HCT116 (cell line): ENCODE results near the gene CAPZB. TPM values are rescaled to one million over a fixed set of nuclear protein-coding genes. Genes with fewer than 3 reads are reported as not detected.

Experiments used
- ATAC-seq: fragments of 200-7000 bp; cut with Tn5 transposase; 2 replicates; pipeline ENCODE4 v1.9.1; 2020; ENCODE audit warnings: mild to moderate bottlenecking, moderate library complexity
- BruUV-seq: library from RNA; stranded (reverse); fragments of 400-500 nt; replicated peaks from 2 replicates; lab custom pipeline; 2021; lab: Mats Ljungman, UMichigan
- CTCF ChIA-PET: fragments of 300-600 bp; sonication (Branson Sonifier 250); formaldehyde crosslinking; loops from one replicate; lab custom pipeline; 2021; ENCODE audit warnings: antibody characterized with exemption; lab: Charles Lee
- POLR2A ChIA-PET: fragments of 300-600, 350-600 bp; sonication (Branson Sonifier 250); formaldehyde crosslinking; loops from one replicate; lab custom pipeline; 2021; ENCODE audit warnings: antibody characterized with exemption; lab: Charles Lee
- RAD21 ChIA-PET, 2 experiments: fragments of 300-600 bp; sonication (Branson Sonifier 250); formaldehyde crosslinking; loops; one replicate each; lab custom pipeline; 2023; ENCODE audit warnings: low total read pairs in 2 of 2; ENCODE audit not compliant: uncharacterized antibody in 2 of 2, unreplicated experiment in 2 of 2, low non-redundant PET in 1 of 2; lab: Charles Lee
- DNase-seq: peaks from one replicate; pipeline ENCODE4 v3.0.0-alpha.2; 2010; ENCODE audit warnings: low read depth, low spot score
- H2AFZ ChIP-seq: fragments of 200-600 bp; shearing (Covaris generic), sonication (generic); 2 replicates; pipeline ENCODE4 v1.6.1; 2017; ENCODE audit warnings: low read depth, mixed run types, mixed read lengths, antibody characterized with exemption, low read length; ENCODE audit not compliant: poor library complexity, severe bottlenecking
- H3K27ac ChIP-seq: 2 replicates; pipeline ENCODE4 v1.5.1; 2012; ENCODE audit warnings: low read depth, low read length
- H3K27me3 ChIP-seq: fragments of 200-600 bp; sonication (generic); 2 replicates; pipeline ENCODE4 v1.6.1; 2016; ENCODE audit warnings: mixed run types, low read length, mixed read lengths; ENCODE audit not compliant: insufficient read depth
- H3K36me3 ChIP-seq, 2 experiments: fragments of 200-500 bp in 1 of 2; fragments of 200-600 bp in 1 of 2; sonication (Bioruptor generic) in 1 of 2; sonication (generic) in 1 of 2; 2 replicates each; pipeline versions ENCODE4 v1.5.1 to v1.6.1; 2014 to 2016; ENCODE audit warnings: low read length in 2 of 2, inconsistent platforms in 1 of 2, mixed read lengths in 1 of 2, mixed run types in 1 of 2; ENCODE audit not compliant: insufficient read depth in 2 of 2, control insufficient read depth in 1 of 2
- H3K4me1 ChIP-seq, 2 experiments: fragments of 200-600 bp in 1 of 2; sonication (generic) in 1 of 2; 2 replicates each; pipeline versions ENCODE4 v1.5.1 to v1.6.1; 2012 to 2017; ENCODE audit warnings: low read length in 2 of 2, inconsistent platforms in 1 of 2, mild to moderate bottlenecking in 1 of 2, mixed read lengths in 1 of 2, mixed run types in 1 of 2, moderate library complexity in 1 of 2; ENCODE audit not compliant: insufficient read depth in 2 of 2, control insufficient read depth in 1 of 2
- H3K4me2 ChIP-seq: fragments of 200-600 bp; sonication (generic); 2 replicates; pipeline ENCODE4 v1.6.1; 2017; ENCODE audit warnings: mixed run types, low read length, mixed read lengths
- H3K4me3 ChIP-seq, 2 experiments: fragments of 200-600 bp in 1 of 2; sonication (generic) in 1 of 2; replicated peaks in 1 of 2; 2 replicates each; pipeline ENCODE4 v1.5.1; 2011 to 2016; ENCODE audit warnings: low read length in 2 of 2, control low read depth in 1 of 2, low read depth in 1 of 2, mild to moderate bottlenecking in 1 of 2, mixed read lengths in 1 of 2, mixed run types in 1 of 2
- H3K79me2 ChIP-seq: fragments of 200-600 bp; sonication (generic); 2 replicates; pipeline ENCODE4 v1.6.1; 2017; ENCODE audit warnings: mild to moderate bottlenecking, mixed run types, low read length, moderate library complexity, mixed read lengths; ENCODE audit not compliant: insufficient read depth
- H3K9ac ChIP-seq: fragments of 200-600 bp; sonication (generic); 2 replicates; pipeline ENCODE4 v1.6.1; 2016; ENCODE audit warnings: low read length, mixed read lengths
- H3K9me2 ChIP-seq: fragments of 200-600 bp; sonication (generic), shearing (Covaris generic); 2 replicates; pipeline ENCODE4 v1.6.1; 2017; ENCODE audit warnings: mixed run types, mild to moderate bottlenecking, moderate library complexity; ENCODE audit not compliant: insufficient read depth
- H3K9me3 ChIP-seq, 2 experiments: fragments of 200-500 bp in 1 of 2; fragments of 200-600 bp in 1 of 2; sonication (Bioruptor generic) in 1 of 2; sonication (generic) in 1 of 2; 2 replicates each; pipeline ENCODE4 v1.6.1; 2014 to 2017; ENCODE audit warnings: low read length in 2 of 2, mixed read lengths in 2 of 2, inconsistent platforms in 1 of 2, low read depth in 1 of 2, mild to moderate bottlenecking in 1 of 2, mixed run types in 1 of 2, moderate library complexity in 1 of 2; ENCODE audit not compliant: control insufficient read depth in 1 of 2, insufficient read depth in 1 of 2
- H4K20me1 ChIP-seq: fragments of 200-600 bp; sonication (generic), shearing (Covaris generic); 2 replicates; pipeline ENCODE4 v1.6.1; 2017; ENCODE audit warnings: mixed run types, mild to moderate bottlenecking, moderate library complexity; ENCODE audit not compliant: insufficient read depth
- CBX3 ChIP-seq: IDR thresholded peaks from 2 replicates; pipeline ENCODE4 v1.6.1; 2012; ENCODE audit warnings: low read depth
- EGR1 ChIP-seq: IDR thresholded peaks from 2 replicates; pipeline ENCODE4 v1.6.1; 2012; ENCODE audit warnings: low read depth
- EZH2 ChIP-seq: fragments of 200-600 bp; sonication (generic); IDR thresholded peaks from 2 replicates; pipeline ENCODE4 v1.6.1; 2017; ENCODE audit warnings: antibody characterized with exemption, mixed run types
- FOSL1 ChIP-seq: IDR thresholded peaks from 2 replicates; pipeline ENCODE4 v1.6.1; 2012; ENCODE audit warnings: low read depth
- RAD21 ChIP-seq: IDR thresholded peaks from 2 replicates; pipeline ENCODE4 v1.6.1; 2012; ENCODE audit warnings: low read depth, mild to moderate bottlenecking
- SIN3A ChIP-seq: IDR thresholded peaks from 2 replicates; pipeline ENCODE4 v1.6.1; 2012; ENCODE audit warnings: low read depth
- TCF7L2 ChIP-seq: IDR thresholded peaks from 2 replicates; pipeline ENCODE4 v1.7.0; 2011; ENCODE audit warnings: borderline replicate concordance, inconsistent platforms; ENCODE audit not compliant: insufficient read depth, insufficient read length; ENCODE audit errors: extremely low read depth
- intact Hi-C: fragments of 100-400 bp; cut with micrococcal nuclease; formaldehyde crosslinking; loops from 2 replicates; pipeline ENCODE4 v1.10.0; 2022
- total RNA-seq: library from RNA; stranded (reverse); gene quantifications from one replicate; pipeline ENCODE4 v1.2.1, GENCODE V29; 2021; ENCODE audit not compliant: unreplicated experiment

Gene CAPZB
- total RNA-seq, 1 experiment from 2014 or later: 203 TPM

- CTCF ChIA-PET: interaction anchor here (0.9 kb wide), 1 partner anchor 173 kb away, joined by 5 read pairs; no protein-coding TSS in a partner anchor
- Histone ChIP-seq H3K4me3 (no peak overlapping the region), H3K9ac (no peak overlapping the region), H3K4me1 (no peaks in the 10 kb centered on the region), H3K27me3 (no peaks in the 10 kb centered on the region), H4K20me1 (no peaks in the 10 kb centered on the region; the same call in 1 of the 2 replicates), H3K36me3 (peaks cover 0 to 3% of the 10 kb centered on the region in 2 experiments; a peak in 1 of 4 replicates), H3K9me3 (no peaks in the 10 kb centered on the region), H2AFZ (no peak overlapping the region), H3K9me2 (no peaks in the 10 kb centered on the region), H3K27ac (no peak overlapping the region)
- POLR2A ChIA-PET: no interaction called here
- DNase-seq (no peak), ATAC-seq (no peak)
- no TSS peak for BruUV-seq
- RAD21 ChIA-PET: no interaction called here
- intact Hi-C loops: no loop called here
- TF ChIP-seq EGR1 (no peak), CBX3 (no peak), EZH2 (no peak), FOSL1 (no peak)
- TF ChIP-seq, all 23 proteins: peak for 0
- no peak overlapping the region for H3K4me2 ChIP-seq
- peaks cover 69% of the 10 kb centered on the region for H3K79me2 ChIP-seq
Observed at GRCh38 chr1:19409477-19410341, 75.6 kb downstream of the CAPZB start.

- Histone ChIP-seq H3K27ac (no peak overlapping the region), H3K9ac (no peak overlapping the region), H3K4me2 (no peak overlapping the region), H4K20me1 (no peaks in the 10 kb centered on the region), H3K79me2 (peaks cover 55% of the 10 kb centered on the region; the same call in 1 of the 2 replicates), H3K4me1 (no peaks in the 10 kb centered on the region), H2AFZ (no peak overlapping the region), H3K27me3 (no peaks in the 10 kb centered on the region), H3K9me2 (no peaks in the 10 kb centered on the region), H3K9me3 (no peaks in the 10 kb centered on the region), H3K36me3 (no peaks in the 10 kb centered on the region), H3K4me3 (no peak overlapping the region)
- ATAC-seq (no peak), DNase-seq (no peak)
- no peak for TF ChIP-seq RAD21
- TF ChIP-seq TCF7L2: no peak
- TF ChIP-seq SIN3A: no peak
- TF ChIP-seq FOSL1: no peak
- ChIA-PET POLR2A (no interaction called here), RAD21 (no interaction called here), CTCF (no interaction called here)
- intact Hi-C loops: no loop called here
- BruUV-seq: no TSS peak
Observed at GRCh38 chr1:19407494-19408096, 77.7 kb downstream of the CAPZB start.
